Measurements from ENCODE around the gene GPC6. TPM values are rescaled to one million over a fixed set of nuclear protein-coding genes. Genes with fewer than 3 reads are reported as not detected.

The GPC6 gene
- total RNA-seq, 3 donors from 2014 or later (not counting 1 experiment from before 2014, with no cell fraction given) = not detected

GRCh38 chr13:94345374-94346195, 1119.0 kb downstream of the GPC6 start:
- no peak for TF ChIP-seq CTCF (IDR thresholded peaks at IDR 0.05)
- Mint-ChIP-seq H3K27ac (no peak overlapping the region), H3K9me3 (no peaks in the 10 kb centered on the region), H3K4me3 (no peak overlapping the region), H3K4me1 (peaks cover 7 to 9% of the 10 kb centered on the region in 2 donors), H3K36me3 (no peaks in the 10 kb centered on the region), H3K27me3 (ENCODE audit: low read depth in 2 of 2) (no peaks in the 10 kb centered on the region)
- Histone ChIP-seq H3K36me3 (ENCODE audit: control insufficient read depth, insufficient read depth, low read length) (no peaks in the 10 kb centered on the region), H3K9me3 (ENCODE audit: control insufficient read depth, insufficient read depth, low read length) (no peaks in the 10 kb centered on the region), H3K4me3 (ENCODE audit: low read length) (no peak overlapping the region), H3K27me3 (ENCODE audit: control insufficient read depth, insufficient read depth, low read length) (no peaks in the 10 kb centered on the region), H3K27ac (ENCODE audit: low read length) (no peak overlapping the region), H3K4me1 (ENCODE audit: control insufficient read depth, insufficient read depth, low read length) (no peaks in the 10 kb centered on the region)
- ATAC-seq = peak in 2 of 3 donors; percentile 24 to 65
- intact Hi-C loops (cut with micrococcal nuclease) = no loop called here
- WGBS (ENCODE audit: insufficient coverage) = 63% methylated on average over 7 of the region's 8 CpGs
- peak in 1 of 2 donors; percentile 67 for DNase-seq

GRCh38 chr13:94346261-94347019, 1119.8 kb downstream of the GPC6 start:
- WGBS (ENCODE audit: insufficient coverage) = 93% methylated on average over 10 of the region's 13 CpGs
- H3K27ac ChIP-seq (ENCODE audit: low read length) = no peak overlapping the region
- Mint-ChIP-seq H3K27ac (no peak overlapping the region), H3K4me3 (no peak overlapping the region), H3K4me1 (peaks cover 16 to 17% of the 10 kb centered on the region in 2 donors), H3K27me3 (ENCODE audit: low read depth in 2 of 2) (no peaks in the 10 kb centered on the region), H3K36me3 (no peaks in the 10 kb centered on the region), H3K9me3 (no peaks in the 10 kb centered on the region)
- intact Hi-C loops (cut with micrococcal nuclease) = no loop called here
- no peaks in the 10 kb centered on the region for H3K27me3 ChIP-seq (ENCODE audit: control insufficient read depth, insufficient read depth, low read length)
- DNase-seq = no peak
- no peaks in the 10 kb centered on the region for H3K36me3 ChIP-seq (ENCODE audit: control insufficient read depth, insufficient read depth, low read length)
- H3K9me3 ChIP-seq (ENCODE audit: control insufficient read depth, insufficient read depth, low read length) = no peaks in the 10 kb centered on the region
- no peak overlapping the region for H3K4me3 ChIP-seq (ENCODE audit: low read length)
- TF ChIP-seq CTCF (IDR thresholded peaks at IDR 0.05) = no peak
- no peak for ATAC-seq
- H3K4me1 ChIP-seq (ENCODE audit: control insufficient read depth, insufficient read depth, low read length) = no peaks in the 10 kb centered on the region

- DNase-seq (no peak), ATAC-seq (peak; percentile 72 to 89 (median 81))
- Mint-ChIP-seq H3K4me1 (peaks cover 20 to 24% of the 10 kb centered on the region in 2 donors), H3K27ac (peak overlapping the region; percentile 51 to 72), H3K9me3 (no peaks in the 10 kb centered on the region), H3K36me3 (no peaks in the 10 kb centered on the region), H3K27me3 (ENCODE audit: low read depth in 2 of 2) (no peaks in the 10 kb centered on the region), H3K4me3 (peak overlapping the region; percentile 40)
- Histone ChIP-seq H3K27ac (ENCODE audit: low read length) (no peak overlapping the region), H3K27me3 (ENCODE audit: control insufficient read depth, insufficient read depth, low read length) (no peaks in the 10 kb centered on the region), H3K36me3 (ENCODE audit: control insufficient read depth, insufficient read depth, low read length) (no peaks in the 10 kb centered on the region), H3K9me3 (ENCODE audit: control insufficient read depth, insufficient read depth, low read length) (no peaks in the 10 kb centered on the region), H3K4me1 (ENCODE audit: control insufficient read depth, insufficient read depth, low read length) (peaks cover 6% of the 10 kb centered on the region), H3K4me3 (ENCODE audit: low read length) (no peak overlapping the region)
- 33% methylated on average over 4 of the region's 5 CpGs for WGBS (ENCODE audit: insufficient coverage)
- intact Hi-C loops (cut with micrococcal nuclease) = no loop called here
- TF ChIP-seq CTCF (IDR thresholded peaks at IDR 0.05) = no peak
These were observed 1124.8 kb downstream of the GPC6 start for GRCh38 chr13:94351292-94351990.

All from natural killer cell (primary cell).